ENCODE data around the gene SPTB.

SPTB gene

DNA sequence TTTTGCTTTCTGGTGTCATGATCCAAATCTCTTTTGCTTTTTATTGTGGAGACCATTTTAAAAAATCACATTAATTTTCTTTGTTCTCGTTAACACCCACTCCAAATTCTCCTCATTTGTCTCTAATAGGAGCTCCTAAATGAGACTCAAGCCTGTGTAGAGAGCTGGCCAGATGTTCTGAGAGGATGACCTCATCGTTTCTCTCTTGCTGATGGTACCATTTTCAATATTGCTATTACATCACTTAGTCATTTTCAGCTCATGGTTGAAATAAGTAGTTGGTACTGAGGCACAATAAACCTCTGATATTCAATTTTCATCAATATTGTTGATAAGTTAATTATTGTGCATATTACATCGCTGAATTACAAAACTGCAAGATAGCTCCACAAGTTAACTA, 31.5 kb downstream of the SPTB start:
- FAIRE-seq, result peak; percentile 91

DNA sequence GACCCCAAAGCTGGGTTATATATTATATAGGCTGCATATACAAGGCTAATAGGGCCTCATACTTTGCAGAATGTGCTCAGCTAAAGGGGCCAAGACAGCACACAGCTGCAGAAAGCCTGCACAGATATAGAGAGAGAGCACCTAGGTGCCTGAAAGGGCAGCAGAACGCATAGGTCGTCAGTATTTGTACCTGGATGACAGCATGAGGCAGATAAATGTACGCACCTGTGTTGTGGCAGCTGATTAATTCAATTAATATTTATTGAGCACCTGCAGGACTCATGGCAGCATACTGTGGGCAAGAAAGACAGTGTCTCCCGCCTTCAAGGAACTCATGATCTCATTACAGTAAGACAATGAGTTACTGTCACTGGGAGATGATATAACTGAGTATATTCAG, 33.4 kb downstream of the SPTB start:
- FAIRE-seq, result no peak

DNA sequence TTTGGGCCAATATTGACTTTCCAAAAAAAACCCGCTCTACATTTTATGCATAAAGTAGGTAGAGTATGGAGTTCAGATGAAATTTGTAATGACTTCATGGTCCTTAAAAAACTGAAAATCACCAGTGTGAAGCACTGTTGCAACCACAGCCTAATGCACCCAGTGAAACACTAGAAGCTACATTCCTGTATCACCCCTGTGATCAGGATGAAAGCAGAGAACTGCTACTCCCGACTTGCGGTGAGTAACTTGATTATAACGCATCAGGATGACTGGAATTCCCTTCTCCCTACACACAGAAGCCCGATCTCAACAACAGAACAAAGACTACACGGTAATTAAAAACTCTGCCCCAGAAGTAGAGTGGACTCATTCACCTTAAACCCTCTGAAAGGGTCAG, 33.8 kb downstream of the SPTB start:
- FAIRE-seq, result no peak

DNA sequence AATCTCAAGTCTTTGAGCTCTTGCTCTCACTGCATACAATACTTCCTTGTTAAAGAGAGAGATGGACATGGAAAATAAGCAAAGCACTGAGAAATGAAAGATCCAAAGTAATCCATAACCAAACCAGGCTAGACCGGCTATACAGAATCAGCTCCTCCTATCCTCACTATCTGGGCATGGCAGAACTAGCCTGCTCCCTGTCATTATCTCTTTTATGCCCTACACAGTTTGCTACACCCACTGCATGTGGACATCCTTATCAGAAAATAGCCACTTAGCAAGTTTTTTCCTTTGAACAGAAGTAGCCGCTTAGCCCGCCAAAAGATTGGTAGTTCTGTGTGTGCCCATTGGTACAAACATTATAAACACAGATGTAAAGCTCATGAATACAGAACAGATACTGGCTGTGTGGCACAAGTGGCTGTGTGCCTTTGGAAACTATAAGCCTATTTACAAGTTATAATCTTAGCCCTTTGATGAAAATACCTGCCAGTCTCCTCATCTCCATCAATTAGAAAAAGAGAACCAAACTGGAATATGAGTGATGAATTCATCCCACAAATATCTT, 34.7 kb downstream of the SPTB start:
- FAIRE-seq, result no peak

DNA sequence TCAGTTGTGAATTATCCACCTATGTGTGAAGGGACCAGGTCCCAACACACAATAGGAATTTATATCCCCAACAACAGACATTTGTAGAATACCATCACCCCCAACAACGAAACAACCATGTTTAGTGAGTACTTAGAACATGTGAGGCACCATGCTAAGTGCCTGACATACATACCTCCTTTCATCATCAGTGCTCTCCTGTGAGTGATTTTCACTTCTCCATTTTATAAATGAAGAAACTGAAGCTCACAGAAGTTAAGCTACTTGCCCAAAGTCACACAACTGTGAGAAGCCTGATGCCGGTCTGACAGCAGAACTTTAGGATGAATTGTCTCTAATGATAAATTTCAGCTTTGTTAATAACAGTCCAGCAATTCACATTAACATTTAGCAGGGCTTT, 35.4 kb downstream of the SPTB start:
- FAIRE-seq, result no peak

DNA sequence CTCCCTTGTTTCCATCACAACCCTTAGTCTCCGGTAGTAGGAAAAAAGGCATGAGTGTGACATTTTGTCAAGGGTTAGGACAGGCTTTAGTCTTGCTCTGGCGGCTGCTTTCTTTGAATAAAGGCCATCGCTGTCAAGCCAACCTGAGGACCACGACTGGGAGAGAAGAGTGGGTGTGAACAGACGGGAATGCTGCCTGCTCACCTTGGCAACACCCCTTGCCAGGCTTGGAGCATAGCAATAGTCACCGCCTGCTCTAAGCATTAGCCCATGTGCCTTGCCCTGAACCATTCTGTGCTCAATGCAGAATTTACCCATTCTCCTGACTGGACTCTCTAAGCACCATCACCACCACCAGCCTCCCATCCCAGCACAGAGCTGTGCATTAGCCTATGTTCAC, 36.2 kb downstream of the SPTB start:
- no peak for FAIRE-seq

DNA sequence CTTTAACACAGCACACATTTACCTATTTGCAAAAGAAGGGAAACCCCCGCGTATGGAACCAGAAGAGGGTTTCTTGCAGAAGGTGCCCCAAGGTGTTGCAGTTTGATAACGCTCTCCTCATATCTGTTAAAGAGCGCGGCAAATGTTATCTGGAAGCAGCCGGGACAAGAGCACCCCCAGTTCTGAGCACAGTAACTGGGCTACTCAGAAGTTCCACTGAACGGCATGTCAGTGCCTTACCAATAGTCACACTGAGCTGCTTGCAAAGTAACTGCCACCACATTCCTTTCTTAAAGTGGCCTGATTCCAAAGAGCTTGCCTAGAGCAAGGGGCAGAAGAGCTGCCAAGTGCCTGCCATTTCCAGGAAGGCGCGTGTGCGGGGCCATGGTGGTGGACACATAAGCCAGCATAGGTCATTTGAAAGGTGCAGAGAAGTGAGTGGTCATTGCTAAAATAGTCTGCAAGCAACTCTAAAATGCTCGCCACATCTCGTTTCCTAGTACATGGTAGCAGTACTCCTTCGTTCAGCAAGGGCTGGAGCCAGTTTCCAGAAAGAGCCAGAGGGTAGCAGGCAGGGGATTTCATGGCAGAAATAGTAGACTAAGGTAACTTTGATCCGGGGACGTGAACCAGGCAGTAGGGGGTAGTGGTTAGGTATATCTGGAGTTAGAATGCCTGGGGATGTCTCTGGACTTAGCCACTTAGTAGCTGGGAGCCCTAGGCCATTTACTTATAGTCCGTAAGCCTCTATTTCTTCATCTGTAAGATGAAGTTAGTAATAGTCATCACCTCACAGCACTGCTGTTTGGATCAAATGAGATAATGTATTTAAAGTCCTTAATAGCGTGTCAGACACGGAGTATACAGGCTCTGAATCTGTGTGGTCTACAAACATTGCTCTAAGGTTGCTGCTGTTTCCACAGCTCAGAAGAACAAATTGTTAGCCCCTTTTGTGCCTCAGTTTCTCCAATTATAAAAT, 37.6 kb downstream of the SPTB start:
- no peak for FAIRE-seq

DNA sequence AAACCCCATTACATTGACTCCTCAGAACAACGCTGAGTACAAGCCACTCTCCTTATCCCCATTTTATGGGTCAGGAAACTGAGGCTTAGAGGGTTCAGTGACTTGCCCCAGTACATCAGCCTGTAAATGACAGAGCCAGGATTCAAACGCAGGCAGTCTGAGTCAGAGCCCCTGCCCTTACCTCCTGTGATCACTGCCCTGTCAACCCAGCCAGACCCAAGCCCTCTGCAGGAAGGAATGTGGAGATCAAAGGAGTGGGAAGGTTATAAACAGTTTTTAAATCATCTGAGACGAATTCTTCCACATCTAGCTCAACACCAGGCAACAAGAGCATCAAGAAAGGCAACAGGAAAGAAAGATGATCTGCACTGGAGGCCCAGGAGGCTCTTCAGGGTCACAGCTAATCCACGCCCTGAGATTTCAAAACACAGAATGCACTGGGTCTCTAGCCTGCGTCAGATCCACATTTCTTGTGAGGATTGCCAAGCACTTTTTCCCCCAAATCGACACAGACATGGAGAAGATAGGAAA, 38.5 kb downstream of the SPTB start:
- FAIRE-seq, result no peak

DNA sequence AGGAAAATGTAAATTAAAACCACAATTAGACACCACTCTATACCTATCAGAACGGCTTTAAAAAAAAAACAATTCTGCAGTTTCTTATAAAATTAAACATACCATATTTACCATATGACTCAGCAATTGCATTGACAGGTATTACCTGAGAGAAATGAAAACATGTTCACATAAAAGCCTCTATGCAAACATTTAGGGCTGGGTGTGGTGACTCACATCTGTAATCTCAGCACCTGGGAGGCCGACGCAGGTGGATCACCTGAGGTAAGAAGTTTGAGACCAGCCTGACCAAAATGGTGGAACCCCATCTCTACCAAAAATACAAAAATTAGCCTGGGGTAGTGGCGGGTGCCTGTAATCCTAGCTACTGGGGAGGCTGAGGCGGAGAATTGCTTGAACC, 41.1 kb downstream of the SPTB start:
- peak; percentile 93 for FAIRE-seq

DNA sequence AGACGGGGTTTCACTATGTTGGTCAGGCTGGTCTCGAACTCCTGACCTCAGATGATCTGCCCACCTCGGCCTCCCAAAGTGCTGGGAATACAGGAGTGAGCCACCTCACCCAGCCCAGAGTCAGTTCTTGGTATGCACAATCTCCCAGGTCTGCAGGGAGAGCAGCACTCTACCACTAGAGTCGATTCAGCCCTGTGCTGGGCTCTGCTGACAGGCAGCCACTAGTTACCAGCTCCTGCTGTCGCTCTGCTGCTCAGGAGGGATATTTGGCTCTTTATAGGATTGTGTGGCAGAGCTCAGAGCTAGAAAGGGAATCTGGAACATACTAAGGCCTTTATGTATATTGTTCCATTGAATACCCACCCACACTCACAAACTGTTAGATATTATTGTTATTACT, 44.3 kb downstream of the SPTB start:
- FAIRE-seq, result no peak

DNA sequence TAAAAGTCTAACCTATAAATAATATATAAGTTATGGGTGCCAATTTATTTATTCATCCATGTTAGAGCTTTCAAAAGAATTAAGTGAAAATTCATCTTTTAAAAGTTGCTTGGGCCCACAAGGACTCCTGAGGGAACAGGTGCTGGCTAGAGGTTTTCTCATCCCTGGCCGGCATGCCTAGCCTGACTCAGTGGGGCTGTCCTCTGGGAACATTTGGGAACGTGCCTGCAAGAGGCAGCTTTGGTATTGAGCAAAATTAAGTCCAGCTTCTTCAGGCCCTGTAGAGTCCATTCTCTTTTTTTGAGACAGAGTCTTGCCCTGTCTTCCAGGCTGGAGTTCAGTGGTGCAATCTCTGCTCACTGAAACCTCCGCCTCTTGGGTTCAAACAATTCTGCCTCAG, 44.7 kb downstream of the SPTB start:
- no peak for FAIRE-seq

DNA sequence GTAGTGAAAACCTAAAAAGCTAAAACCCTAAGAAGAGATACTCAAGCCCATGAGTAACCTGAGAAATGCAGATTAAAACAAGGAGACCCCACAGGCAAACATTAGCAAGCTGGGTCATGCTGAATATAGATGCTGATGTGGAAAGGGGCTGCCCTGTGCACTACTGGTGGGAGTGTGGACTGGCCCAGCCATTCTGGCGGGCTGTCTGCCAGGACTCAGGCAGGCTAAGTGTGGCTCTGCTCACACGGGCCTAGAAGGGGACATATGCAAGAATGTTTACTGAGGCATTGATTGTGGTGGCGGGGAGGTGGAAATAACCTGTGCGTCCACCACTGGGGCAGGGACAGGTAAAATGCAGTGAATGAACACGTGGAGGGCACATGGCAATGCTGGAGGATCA, 48.3 kb downstream of the SPTB start:
- FAIRE-seq, result no peak

DNA sequence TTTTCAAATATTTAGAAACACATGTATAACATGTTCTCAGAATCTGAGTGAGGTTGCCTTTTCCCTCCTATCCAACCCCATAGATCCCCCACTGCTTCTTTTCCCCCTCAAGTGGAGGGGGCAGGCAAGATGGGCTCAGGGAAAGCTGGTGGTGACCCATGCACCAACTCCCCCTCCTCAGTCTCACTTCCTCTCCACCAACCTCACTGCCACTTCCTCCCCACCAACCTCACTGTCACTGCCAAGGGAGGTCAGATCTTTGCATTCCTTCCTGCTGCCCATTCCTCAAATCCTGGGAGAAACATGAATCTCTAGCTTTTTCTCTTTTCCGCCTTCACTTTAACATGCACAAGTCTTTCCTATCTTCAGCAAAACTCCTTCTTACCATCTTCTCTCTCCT, 48.7 kb downstream of the SPTB start:
- no peak for FAIRE-seq

DNA sequence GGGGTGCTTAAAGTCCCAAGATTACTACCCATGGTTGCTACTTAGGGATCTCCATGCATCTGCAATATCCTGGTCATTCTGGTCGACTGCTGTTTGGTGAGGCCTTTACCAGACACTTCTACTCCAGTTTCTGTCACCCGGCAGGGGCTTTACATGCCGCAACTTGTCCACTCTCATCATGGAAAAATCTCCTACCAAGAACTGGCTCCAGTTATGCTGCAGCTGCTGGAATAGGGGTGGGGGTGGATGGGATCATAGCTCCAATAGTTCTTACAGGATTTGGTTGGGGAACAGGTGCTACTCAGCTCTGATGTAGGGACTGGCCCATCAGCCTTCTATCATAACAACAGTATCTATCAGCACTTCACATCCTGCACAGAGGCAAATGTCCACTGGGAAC, 51.6 kb downstream of the SPTB start:
- FAIRE-seq, result no peak

DNA sequence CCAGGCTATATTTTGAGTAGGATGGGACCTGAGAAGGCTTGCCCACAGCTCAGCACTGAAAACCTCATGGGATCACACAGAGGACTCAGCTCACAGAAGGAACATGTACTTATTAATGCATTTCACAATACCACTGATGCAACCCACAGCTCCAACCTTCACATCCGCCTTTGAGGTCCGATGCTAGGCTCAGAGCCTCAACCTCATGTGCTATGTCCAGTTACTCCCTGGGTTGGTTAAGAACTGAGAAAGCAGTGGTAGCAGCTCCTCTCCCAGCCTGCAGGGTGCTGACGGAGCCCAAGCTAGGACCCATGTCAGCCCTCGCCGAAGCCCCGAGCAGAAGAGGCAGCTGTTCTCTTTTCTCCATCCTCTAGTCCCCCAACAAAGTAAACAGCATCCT, 52.9 kb downstream of the SPTB start:
- FAIRE-seq, result no peak

DNA sequence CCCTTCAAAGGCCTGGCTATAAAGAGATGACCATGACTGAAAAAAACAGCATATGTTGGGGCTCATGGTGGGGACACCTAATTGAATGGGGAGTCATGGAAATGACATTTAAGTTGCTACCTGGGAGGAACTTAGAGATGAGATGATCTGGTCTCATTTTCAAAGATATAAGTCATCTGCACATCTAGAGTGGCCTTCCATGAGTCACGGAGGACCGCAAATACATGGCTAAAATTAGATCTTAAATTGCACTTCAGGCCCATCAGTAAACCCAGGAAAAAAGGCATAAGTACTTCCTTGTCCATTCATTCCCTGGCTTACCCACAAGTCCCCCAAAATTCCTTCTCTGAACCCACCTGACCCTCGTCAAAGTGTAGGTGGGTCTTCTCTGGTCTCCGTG, 53.4 kb downstream of the SPTB start:
- no peak for FAIRE-seq

DNA sequence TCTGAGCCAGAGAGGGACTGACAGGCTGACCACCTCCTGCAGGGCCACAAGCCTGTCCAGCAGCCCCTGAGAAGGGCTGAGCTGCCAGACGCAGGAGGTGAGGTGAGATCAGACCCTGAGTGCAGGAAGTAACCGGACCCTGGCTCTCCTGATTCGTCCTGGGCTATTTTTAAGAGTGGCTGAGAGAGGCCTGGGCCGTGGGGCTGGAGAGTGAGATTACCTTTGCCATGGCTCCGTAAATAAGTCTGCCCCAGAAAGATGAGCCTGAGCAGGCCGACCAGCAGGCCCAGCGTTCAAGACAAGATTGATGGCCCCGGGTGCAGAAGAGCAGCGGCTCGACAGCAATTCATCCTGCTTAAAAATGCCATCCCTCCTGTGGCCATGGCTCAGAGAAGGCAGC, 54.2 kb downstream of the SPTB start:
- FAIRE-seq, result no peak

DNA sequence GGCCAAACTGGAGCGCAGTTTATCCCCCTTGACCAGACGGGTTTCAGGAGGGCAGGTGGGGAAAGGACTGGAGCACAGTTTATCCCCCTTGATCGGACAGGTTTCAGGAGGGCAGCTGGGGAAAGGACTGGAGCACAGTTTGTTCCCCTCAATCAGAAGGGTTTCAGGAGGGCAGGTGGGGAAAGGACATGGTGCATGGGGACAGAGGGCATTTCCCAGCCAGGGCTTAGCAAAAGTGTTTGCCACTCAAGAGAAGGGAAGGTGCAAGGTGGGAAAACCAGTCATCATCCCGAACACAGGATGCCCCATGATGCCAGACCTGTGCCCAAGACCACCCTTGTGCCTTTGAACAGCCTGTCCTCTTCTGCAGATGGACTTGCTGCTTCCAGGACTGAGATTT, 54.7 kb downstream of the SPTB start:
- no peak for FAIRE-seq

DNA sequence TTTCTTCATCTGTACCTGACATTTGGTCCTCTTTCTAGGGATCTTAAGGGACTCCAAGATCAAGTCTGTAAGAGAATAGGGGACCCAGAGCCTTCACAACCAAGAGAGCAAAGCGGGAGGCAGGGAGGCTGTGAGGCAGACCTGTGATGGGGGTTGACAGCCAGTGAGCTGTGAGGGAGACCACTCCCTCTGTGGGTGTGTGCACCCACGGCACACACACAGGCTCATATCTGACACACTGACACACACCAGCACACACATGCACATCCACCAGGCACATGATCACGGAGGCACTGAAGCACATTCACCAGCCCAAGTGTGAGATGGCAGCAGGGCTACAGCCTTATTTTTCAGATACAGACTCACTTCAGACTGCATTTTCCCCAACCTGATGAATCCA, 55.2 kb downstream of the SPTB start:
- FAIRE-seq, result no peak

DNA sequence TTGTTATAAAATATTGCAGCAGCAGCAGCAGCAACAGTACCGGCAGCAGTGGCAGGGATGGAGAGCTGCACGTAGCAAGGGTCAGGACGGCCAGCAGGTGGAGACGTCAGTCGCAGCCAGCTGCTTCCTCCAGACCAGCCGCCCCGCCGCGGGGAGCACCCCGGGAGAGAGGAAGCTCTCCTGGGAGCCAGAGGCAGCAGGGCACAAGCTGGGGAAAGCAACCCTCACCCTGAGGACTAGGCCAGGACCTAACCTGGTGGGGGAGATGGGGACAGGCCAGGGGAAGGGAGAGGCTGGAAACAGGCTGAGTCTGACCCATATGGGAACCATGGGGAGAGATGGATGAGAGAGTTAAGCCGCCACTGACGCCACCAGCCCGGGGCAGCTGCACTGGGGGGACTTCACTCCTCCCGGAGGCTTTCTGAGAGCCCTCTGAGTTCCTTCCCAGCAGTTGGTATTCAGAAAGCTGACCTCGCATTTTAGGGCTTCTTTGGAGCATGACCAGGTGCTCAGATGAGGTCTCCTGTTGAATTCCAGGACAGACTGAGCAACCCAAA, 56.3 kb downstream of the SPTB start:
- peak; percentile 47 for FAIRE-seq

DNA sequence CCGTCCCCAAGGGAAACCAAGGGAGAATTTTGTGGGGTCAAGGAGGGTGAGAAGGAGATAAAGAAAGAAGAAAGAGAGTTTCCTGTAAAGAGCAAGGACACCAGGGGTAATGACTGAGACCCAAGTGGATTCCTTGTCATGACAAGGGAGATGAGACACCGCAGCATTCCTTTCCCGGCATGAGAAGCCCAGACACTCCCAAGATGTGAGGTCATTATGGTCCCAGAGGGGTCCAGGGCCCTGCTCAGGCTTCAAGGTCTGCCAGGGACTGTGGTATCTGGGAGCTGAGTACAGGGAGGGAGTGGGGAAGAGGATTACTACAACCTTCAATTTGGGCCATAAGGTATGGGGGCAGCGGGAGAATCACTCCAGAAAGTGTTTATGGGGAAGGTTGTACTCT, 58.1 kb downstream of the SPTB start:
- no peak for FAIRE-seq

DNA sequence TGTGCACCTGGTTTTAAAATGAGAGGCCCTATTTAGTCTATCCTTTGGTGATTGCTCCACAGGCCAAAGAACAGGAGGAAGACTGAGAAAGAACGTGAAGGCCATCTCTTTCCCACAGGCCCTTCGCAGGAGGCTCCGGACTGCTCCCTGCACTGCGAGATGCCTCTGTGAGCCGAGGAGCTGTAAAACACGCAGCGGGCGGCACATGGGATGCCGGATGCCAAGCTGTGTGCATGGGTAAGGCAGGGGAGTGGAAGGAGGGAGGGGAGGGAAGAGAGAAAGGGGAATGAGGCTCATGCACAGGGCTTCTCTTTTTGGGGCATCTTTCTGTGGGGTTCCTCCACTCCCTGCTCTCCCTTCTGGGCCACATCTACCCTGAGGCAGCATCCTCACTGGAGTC, 61.6 kb downstream of the SPTB start:
- no peak for FAIRE-seq

DNA sequence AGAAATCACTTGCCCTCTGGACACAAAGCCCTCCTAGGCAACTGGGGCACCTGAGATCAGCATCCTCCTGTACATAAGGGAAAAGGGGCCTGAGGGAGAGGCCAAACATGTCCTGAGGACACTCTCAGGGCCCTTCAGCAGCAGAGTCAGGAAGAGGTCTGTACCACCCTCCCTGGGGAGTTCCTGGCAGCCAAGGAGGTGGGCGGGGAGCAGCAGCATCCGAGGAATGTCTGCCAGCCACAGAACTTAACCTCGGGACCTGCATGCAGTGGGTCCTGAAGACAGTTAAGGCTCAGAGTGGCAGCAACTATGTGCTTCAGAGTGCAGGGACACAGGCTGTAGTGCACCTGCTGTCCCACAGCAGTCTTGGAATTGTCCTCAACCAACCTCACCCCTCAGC, 62.1 kb downstream of the SPTB start:
- FAIRE-seq, result no peak

DNA sequence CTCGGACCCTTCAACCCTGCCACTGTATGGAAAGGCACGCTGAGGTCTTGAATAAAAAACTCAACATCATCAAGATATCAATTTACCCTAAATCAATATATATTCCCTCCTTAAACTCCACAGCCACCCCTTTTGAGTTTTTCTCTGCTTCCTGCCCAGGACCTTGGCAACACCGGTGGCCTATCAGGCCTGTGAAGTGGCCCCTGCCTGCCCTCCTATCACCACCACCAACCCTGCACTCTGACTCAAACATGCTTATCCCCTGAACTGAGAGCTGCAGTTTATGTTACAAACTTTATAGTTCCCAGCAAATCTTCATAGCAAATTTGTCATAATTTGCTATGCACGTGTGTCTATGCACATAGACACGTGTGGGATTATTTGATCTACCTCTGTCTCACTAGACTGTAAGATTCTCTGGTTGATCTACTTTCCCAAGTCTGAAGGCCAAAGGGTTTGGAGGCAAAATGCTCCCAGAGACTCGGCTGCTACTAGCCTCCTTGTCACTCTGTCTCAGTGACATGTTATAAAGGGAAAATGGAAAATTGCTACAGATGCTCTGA, 63.4 kb downstream of the SPTB start:
- no peak for FAIRE-seq
